IMR-90 (cell line): ENCODE measurements around the gene MDM1. TPM values are rescaled to one million over a fixed set of nuclear protein-coding genes. Genes with fewer than 3 reads are reported as not detected.

Source experiments
- ATAC-seq: fragments of 200-7000 bp; cut with Tn5 transposase; 2 replicates; pipeline ENCODE4 v1.9.1; 2020; ENCODE audit warnings: low read depth, mild to moderate bottlenecking, moderate library complexity
- BruUV-seq: library from RNA; stranded (reverse); fragments of 400-500 nt; replicated peaks from 2 replicates; lab custom pipeline; 2021; lab: Mats Ljungman, UMichigan
- CTCF ChIA-PET: fragments of 300-600 bp; formaldehyde crosslinking; extraction: SDS; loops from one replicate; lab custom pipeline; 2021; ENCODE audit warnings: antibody characterized with exemption; lab: Yijun Ruan, JAX
- POLR2A ChIA-PET: fragments of 300-600 bp; sonication (Branson Sonifier 250); formaldehyde crosslinking; loops from one replicate; lab custom pipeline; 2022; ENCODE audit warnings: antibody characterized with exemption; ENCODE audit not compliant: unreplicated experiment; lab: Charles Lee
- DNase-seq: peaks from one replicate; pipeline ENCODE4 v3.0.0; 2013
- H2AFZ ChIP-seq: replicated peaks from 2 replicates; pipeline ENCODE3; 2013; ENCODE audit warnings: low read length, mild to moderate bottlenecking; ENCODE audit not compliant: poor library complexity
- H2AK5ac ChIP-seq: 2 replicates; pipeline ENCODE4 v1.6.1; 2013; ENCODE audit warnings: low read depth, low read length, inconsistent platforms
- H2AK9ac ChIP-seq: replicated peaks from 2 replicates; pipeline ENCODE3; 2013; ENCODE audit warnings: mild to moderate bottlenecking, low read depth, low read length, moderate library complexity; ENCODE audit not compliant: poor library complexity
- H2BK120ac ChIP-seq: 2 replicates; pipeline ENCODE4 v1.6.1; 2013; ENCODE audit warnings: low read depth, low read length, inconsistent platforms
- H2BK15ac ChIP-seq: 3 replicates; pipeline ENCODE4 v1.6.1; 2013; ENCODE audit warnings: low read depth, low read length, inconsistent platforms
- H2BK20ac ChIP-seq: 2 replicates; pipeline ENCODE4 v1.6.1; 2013; ENCODE audit warnings: low read depth, mild to moderate bottlenecking, inconsistent platforms, low read length, moderate library complexity
- H2BK5ac ChIP-seq: 2 replicates; pipeline ENCODE4 v1.6.1; 2013; ENCODE audit warnings: mild to moderate bottlenecking, low read depth, low read length, inconsistent platforms; ENCODE audit not compliant: poor library complexity, severe bottlenecking
- H3K14ac ChIP-seq: replicated peaks from 2 replicates; pipeline ENCODE4 v1.6.1; 2013; ENCODE audit warnings: low read depth, low read length, inconsistent platforms
- H3K18ac ChIP-seq: 2 replicates; pipeline ENCODE4 v1.6.1; 2013; ENCODE audit warnings: low read depth, low read length, control low read depth
- H3K23ac ChIP-seq: 2 replicates; pipeline ENCODE4 v1.6.1; 2013; ENCODE audit warnings: low read depth, low read length, inconsistent platforms
- H3K27ac ChIP-seq: 2 replicates; pipeline ENCODE4 v1.5.1; 2013; ENCODE audit warnings: mild to moderate bottlenecking, control low read depth, low read length; ENCODE audit not compliant: insufficient read depth
- H3K27me3 ChIP-seq: 2 replicates; pipeline ENCODE4 v1.6.1; 2013; ENCODE audit warnings: low read length; ENCODE audit not compliant: control insufficient read depth, insufficient read depth
- H3K36me3 ChIP-seq: 2 replicates; pipeline ENCODE4 v1.6.1; 2013; ENCODE audit warnings: low read length, mixed read lengths; ENCODE audit not compliant: control insufficient read depth, insufficient read depth
- H3K4ac ChIP-seq: 2 replicates; pipeline ENCODE4 v1.6.1; 2013; ENCODE audit warnings: low read depth, low read length, inconsistent platforms
- H3K4me1 ChIP-seq: 2 replicates; pipeline ENCODE4 v1.6.1; 2013; ENCODE audit warnings: low read length, mixed read lengths; ENCODE audit not compliant: control insufficient read depth, insufficient read depth
- H3K4me2 ChIP-seq: 2 replicates; pipeline ENCODE4 v1.6.1; 2013; ENCODE audit warnings: low read depth, mild to moderate bottlenecking, control low read depth, low read length, moderate library complexity
- H3K4me3 ChIP-seq: 2 replicates; pipeline ENCODE4 v1.5.1; 2013; ENCODE audit warnings: low read depth, mild to moderate bottlenecking, control low read depth, low read length, moderate library complexity; ENCODE audit not compliant: insufficient read depth
- H3K56ac ChIP-seq: 2 replicates; pipeline ENCODE4 v1.6.1; 2013; ENCODE audit warnings: low read length, inconsistent platforms; ENCODE audit not compliant: insufficient read depth; ENCODE audit errors: extremely low read depth
- H3K79me1 ChIP-seq, 2 experiments: 2 replicates each; pipeline ENCODE4 v1.6.1; 2013; ENCODE audit warnings: low read length in 2 of 2, inconsistent platforms in 1 of 2, low read depth in 1 of 2
- H3K9ac ChIP-seq: 2 replicates; pipeline ENCODE4 v1.6.1; 2013; ENCODE audit warnings: low read depth, low read length, control low read depth
- H3K9me1 ChIP-seq: 2 replicates; pipeline ENCODE4 v1.6.1; 2013; ENCODE audit warnings: low read length, inconsistent platforms; ENCODE audit not compliant: insufficient read depth
- H3K9me3 ChIP-seq: 2 replicates; pipeline ENCODE4 v1.6.1; 2013; ENCODE audit warnings: low read length; ENCODE audit not compliant: control insufficient read depth, insufficient read depth
- H4K20me1 ChIP-seq: 2 replicates; pipeline ENCODE4 v1.6.1; 2013; ENCODE audit warnings: low read length, inconsistent platforms; ENCODE audit not compliant: insufficient read depth
- H4K5ac ChIP-seq: 2 replicates; pipeline ENCODE4 v1.6.1; 2013; ENCODE audit warnings: mild to moderate bottlenecking, low read depth, low read length, control low read depth
- H4K8ac ChIP-seq, 2 experiments: 2 replicates each; pipeline ENCODE4 v1.6.1; 2013; ENCODE audit warnings: low read depth in 2 of 2, low read length in 2 of 2, control low read depth in 1 of 2, inconsistent platforms in 1 of 2
- H4K91ac ChIP-seq: 2 replicates; pipeline ENCODE4 v1.6.1; 2013; ENCODE audit warnings: low read depth, low read length, inconsistent platforms; ENCODE audit not compliant: insufficient read depth
- RCOR1 ChIP-seq: IDR thresholded peaks from 2 replicates; pipeline ENCODE4 v1.6.1; 2012; ENCODE audit warnings: mild to moderate bottlenecking, low read length, improper control_type of control experiment; ENCODE audit not compliant: insufficient replicate concordance
- RFX5 ChIP-seq: IDR thresholded peaks from 2 replicates; pipeline ENCODE4 v1.8.0; 2012; ENCODE audit warnings: low read depth, mild to moderate bottlenecking, low read length, moderate library complexity
- WGBS, 2 experiments: methylation state at CpG; one replicate each; pipeline versions ENCODE4 v1.1.5 to v1.1.7; 2013; ENCODE audit warnings: missing lambda C conversion rate in 2 of 2; ENCODE audit not compliant: insufficient read length in 1 of 2; ENCODE audit errors: extremely low coverage in 2 of 2; 5-methylcytosine and 5-hydroxymethylcytosine counted together
- dilution Hi-C: fragments of 300-500 bp; cut with HindIII; formaldehyde crosslinking; loops from one replicate; pipeline ENCODE4 v1.14.3; 2018; ENCODE audit warnings: low sequenced_read_pairs; ENCODE audit not compliant: unreplicated experiment
- in situ Hi-C: fragments of 300-500 bp; cut with MboI; formaldehyde crosslinking; loops from 3 replicates; pipeline ENCODE4 v1.14.3; 2019; ENCODE audit warnings: low sequenced_read_pairs, inconsistent platforms, mixed read lengths
- intact Hi-C: fragments of 100-400 bp; cut with micrococcal nuclease; formaldehyde crosslinking; loops from 2 replicates; pipeline ENCODE4 v1.10.0; 2022
- polyA plus RNA-seq, 3 experiments: library from polyadenylated mRNA; depleted of rRNA; stranded (reverse); fragments of >200 nt; gene quantifications; 2 replicates each; pipeline ENCODE4 v1.2.3, GENCODE V29; 2012; ENCODE audit warnings: low replicate concordance in 1 of 3
- total RNA-seq: library from RNA; depleted of rRNA; stranded (reverse); fragments of >200 nt; gene quantifications from 2 replicates; pipeline ENCODE4 v1.2.3, GENCODE V29; 2012

Gene MDM1
- total and polyA plus RNA-seq, 2 of the 4 experiments (the other 2 are of a cell fraction), result 5.6 to 5.7 TPM

- no peak overlapping the region for H3K9ac ChIP-seq
- no peak overlapping the region for H2BK5ac ChIP-seq
- H4K8ac ChIP-seq, result no peak overlapping the region
- no peak overlapping the region for H3K56ac ChIP-seq
- H3K36me3 ChIP-seq, result no peaks in the 10 kb centered on the region
- H3K18ac ChIP-seq, result no peak overlapping the region
- dilution Hi-C loops, result no loop called here
- H2BK20ac ChIP-seq, result no peak overlapping the region
- no peak overlapping the region for H2AK5ac ChIP-seq
- no TSS peak for BruUV-seq
- peak overlapping the region; percentile 31; the same call in 1 of the 2 replicates for H3K4me2 ChIP-seq
- intact Hi-C loops, result no loop called here
- no peaks in the 10 kb centered on the region for H3K9me3 ChIP-seq
- no peak overlapping the region for H3K14ac ChIP-seq
- H3K23ac ChIP-seq, result no peak overlapping the region
- 56% methylated on average over 3 of the region's 5 CpGs; no CpG with 5 or more reads in 1 of the 2 experiments for WGBS, 2 experiments
- ChIA-PET CTCF (no interaction called here), POLR2A (no interaction called here)
- H2BK15ac ChIP-seq, result no peak overlapping the region
- H3K79me1 ChIP-seq, result no peaks in the 10 kb centered on the region
- H2AK9ac ChIP-seq, result no peak overlapping the region
- H3K27ac ChIP-seq, result no peak overlapping the region
- no peaks in the 10 kb centered on the region; the same call in none of the 2 replicates for H3K27me3 ChIP-seq
- in situ Hi-C loops, result no loop called here
- no peaks in the 10 kb centered on the region; the same call in 1 of the 2 replicates for H3K9me1 ChIP-seq
- H3K4me3 ChIP-seq, result no peak overlapping the region
- H3K4ac ChIP-seq, result no peak overlapping the region
- H4K5ac ChIP-seq, result no peak overlapping the region
- no peak overlapping the region for H2AFZ ChIP-seq
- ATAC-seq (no peak), DNase-seq (no peak)
- no peak overlapping the region for H2BK120ac ChIP-seq
- no peaks in the 10 kb centered on the region for H4K20me1 ChIP-seq
- no peaks in the 10 kb centered on the region for H3K4me1 ChIP-seq
- H4K91ac ChIP-seq, result no peak overlapping the region
- TF ChIP-seq RCOR1 (no peak), RFX5 (no peak)
Observed at GRCh38 chr12:68378872-68379606, 46.9 kb upstream of the MDM1 start.
